Measurements from ENCODE around the gene INPP5A.

Gene INPP5A

GRCh38 chr10:132727411-132727810 is 189.8 kb downstream of the INPP5A start:
- no peak for DNase-seq
- no peaks in the 10 kb centered on the region for H3K9me3 ChIP-seq (ENCODE audit: control extremely low read depth in 1 of 5, control insufficient read depth in 4 of 5, insufficient read depth in 2 of 5, low read depth in 1 of 5, low read length in 4 of 5)
- ChIA-PET CTCF (interaction anchor here (0.5 kb wide), 1 partner anchor 421 kb away, joined by 3 read pairs; no protein-coding TSS in a partner anchor), POLR2A (no interaction called here)
- H3K27me3 ChIP-seq (replicated peaks in 2 of 5; ENCODE audit: control insufficient read depth in 4 of 5, insufficient read depth in 5 of 5, low read length in 4 of 5) = no peaks in the 10 kb centered on the region
- peaks cover 0 to 51% (median 29%) of the 10 kb centered on the region in 4 experiments for H3K36me3 ChIP-seq (ENCODE audit: control insufficient read depth in 4 of 4, insufficient read depth in 4 of 4, low read length in 3 of 4)
- H3K4me1 ChIP-seq (ENCODE audit: control extremely low read depth in 1 of 4, control insufficient read depth in 4 of 4, insufficient read depth in 4 of 4, low read length in 3 of 4) = no peaks in the 10 kb centered on the region
- no peak overlapping the region for H3K27ac ChIP-seq (ENCODE audit: insufficient read depth in 1 of 2, low read depth in 1 of 2, low read length in 2 of 2, poor library complexity in 1 of 2, severe bottlenecking in 2 of 2)
- 100% methylated on average over 5 of the region's 13 CpGs for WGBS (ENCODE audit: insufficient coverage)
- no peak overlapping the region for H3K4me3 ChIP-seq (ENCODE audit: control insufficient read depth in 1 of 7, extremely low read depth in 1 of 7, insufficient read depth in 4 of 7, low read depth in 2 of 7, low read length in 6 of 7)

- Histone ChIP-seq H3K9me3 (ENCODE audit: control extremely low read depth in 1 of 5, control insufficient read depth in 4 of 5, insufficient read depth in 2 of 5, low read depth in 1 of 5, low read length in 4 of 5) (no peaks in the 10 kb centered on the region), H3K36me3 (ENCODE audit: control insufficient read depth in 4 of 4, insufficient read depth in 4 of 4, low read length in 3 of 4) (peaks cover 0 to 53% (median 30%) of the 10 kb centered on the region in 4 experiments), H3K27me3 (replicated peaks in 2 of 5; ENCODE audit: control insufficient read depth in 4 of 5, insufficient read depth in 5 of 5, low read length in 4 of 5) (no peaks in the 10 kb centered on the region), H3K4me3 (ENCODE audit: control insufficient read depth in 1 of 7, extremely low read depth in 1 of 7, insufficient read depth in 4 of 7, low read depth in 2 of 7, low read length in 6 of 7) (no peak overlapping the region), H3K4me1 (ENCODE audit: control extremely low read depth in 1 of 4, control insufficient read depth in 4 of 4, insufficient read depth in 4 of 4, low read length in 3 of 4) (no peaks in the 10 kb centered on the region), H3K27ac (ENCODE audit: insufficient read depth in 1 of 2, low read depth in 1 of 2, low read length in 2 of 2, poor library complexity in 1 of 2, severe bottlenecking in 2 of 2) (no peak overlapping the region)
- CTCF ChIA-PET = no interaction called here
- WGBS (ENCODE audit: insufficient coverage) = over 99% methylated on average over 18 of the region's 19 CpGs
- POLR2A ChIA-PET = no interaction called here
- no peak for DNase-seq
Observed at GRCh38 chr10:132728321-132728720, 190.7 kb downstream of the INPP5A start.

GRCh38 chr10:132728741-132729140 is 191.2 kb downstream of the INPP5A start:
- CTCF ChIA-PET = no interaction called here
- no peak for DNase-seq
- Histone ChIP-seq H3K27ac (ENCODE audit: insufficient read depth in 1 of 2, low read depth in 1 of 2, low read length in 2 of 2, poor library complexity in 1 of 2, severe bottlenecking in 2 of 2) (no peak overlapping the region), H3K36me3 (ENCODE audit: control insufficient read depth in 4 of 4, insufficient read depth in 4 of 4, low read length in 3 of 4) (peaks cover 0 to 56% (median 32%) of the 10 kb centered on the region in 4 experiments), H3K4me1 (ENCODE audit: control extremely low read depth in 1 of 4, control insufficient read depth in 4 of 4, insufficient read depth in 4 of 4, low read length in 3 of 4) (no peaks in the 10 kb centered on the region), H3K4me3 (ENCODE audit: control insufficient read depth in 1 of 7, extremely low read depth in 1 of 7, insufficient read depth in 4 of 7, low read depth in 2 of 7, low read length in 6 of 7) (no peak overlapping the region), H3K27me3 (replicated peaks in 2 of 5; ENCODE audit: control insufficient read depth in 4 of 5, insufficient read depth in 5 of 5, low read length in 4 of 5) (no peaks in the 10 kb centered on the region), H3K9me3 (ENCODE audit: control extremely low read depth in 1 of 5, control insufficient read depth in 4 of 5, insufficient read depth in 2 of 5, low read depth in 1 of 5, low read length in 4 of 5) (no peaks in the 10 kb centered on the region)
- POLR2A ChIA-PET = no interaction called here
- WGBS (ENCODE audit: insufficient coverage) = over 99% methylated on average over 15 of the region's 22 CpGs

- H3K4me1 ChIP-seq (ENCODE audit: control extremely low read depth in 1 of 4, control insufficient read depth in 4 of 4, insufficient read depth in 4 of 4, low read length in 3 of 4) = no peaks in the 10 kb centered on the region
- H3K27ac ChIP-seq (ENCODE audit: insufficient read depth in 1 of 2, low read depth in 1 of 2, low read length in 2 of 2, poor library complexity in 1 of 2, severe bottlenecking in 2 of 2) = no peak overlapping the region
- H3K4me3 ChIP-seq (ENCODE audit: control insufficient read depth in 1 of 7, extremely low read depth in 1 of 7, insufficient read depth in 4 of 7, low read depth in 2 of 7, low read length in 6 of 7) = no peak overlapping the region
- no peak for DNase-seq
- 94% methylated on average over 29 of the region's 29 CpGs for WGBS (ENCODE audit: insufficient coverage)
- no peaks in the 10 kb centered on the region for H3K9me3 ChIP-seq (ENCODE audit: control extremely low read depth in 1 of 5, control insufficient read depth in 4 of 5, insufficient read depth in 2 of 5, low read depth in 1 of 5, low read length in 4 of 5)
- CTCF ChIA-PET = no interaction called here
- peaks cover 4 to 58% (median 32%) of the 10 kb centered on the region in 4 experiments for H3K36me3 ChIP-seq (ENCODE audit: control insufficient read depth in 4 of 4, insufficient read depth in 4 of 4, low read length in 3 of 4)
- no peaks in the 10 kb centered on the region for H3K27me3 ChIP-seq (replicated peaks in 2 of 5; ENCODE audit: control insufficient read depth in 4 of 5, insufficient read depth in 5 of 5, low read length in 4 of 5)
- POLR2A ChIA-PET = interaction anchor here (0.6 kb wide), 1 partner anchor 1165 kb away, joined by 3 read pairs; no protein-coding TSS in a partner anchor
Observed at GRCh38 chr10:132729810-132730572, 192.4 kb downstream of the INPP5A start.

- peaks cover 4 to 57% (median 30%) of the 10 kb centered on the region in 4 experiments for H3K36me3 ChIP-seq (ENCODE audit: control insufficient read depth in 4 of 4, insufficient read depth in 4 of 4, low read length in 3 of 4)
- H3K4me1 ChIP-seq (ENCODE audit: control extremely low read depth in 1 of 4, control insufficient read depth in 4 of 4, insufficient read depth in 4 of 4, low read length in 3 of 4) = no peaks in the 10 kb centered on the region
- DNase-seq = no peak
- POLR2A ChIA-PET = interaction anchor here (0.6 kb wide), 1 partner anchor 1166 kb away, joined by 3 read pairs; no protein-coding TSS in a partner anchor
- H3K27me3 ChIP-seq (replicated peaks in 2 of 5; ENCODE audit: control insufficient read depth in 4 of 5, insufficient read depth in 5 of 5, low read length in 4 of 5) = no peaks in the 10 kb centered on the region
- CTCF ChIA-PET = no interaction called here
- no peaks in the 10 kb centered on the region for H3K9me3 ChIP-seq (ENCODE audit: control extremely low read depth in 1 of 5, control insufficient read depth in 4 of 5, insufficient read depth in 2 of 5, low read depth in 1 of 5, low read length in 4 of 5)
- WGBS (ENCODE audit: insufficient coverage) = 96% methylated on average over 14 of the region's 15 CpGs
- no peak overlapping the region for H3K4me3 ChIP-seq (ENCODE audit: control insufficient read depth in 1 of 7, extremely low read depth in 1 of 7, insufficient read depth in 4 of 7, low read depth in 2 of 7, low read length in 6 of 7)
- H3K27ac ChIP-seq (ENCODE audit: insufficient read depth in 1 of 2, low read depth in 1 of 2, low read length in 2 of 2, poor library complexity in 1 of 2, severe bottlenecking in 2 of 2) = no peak overlapping the region
Observed at GRCh38 chr10:132730573-132730953, 193.0 kb downstream of the INPP5A start.

- Histone ChIP-seq H3K4me3 (ENCODE audit: control insufficient read depth in 1 of 7, extremely low read depth in 1 of 7, insufficient read depth in 4 of 7, low read depth in 2 of 7, low read length in 6 of 7) (no peak overlapping the region), H3K27ac (ENCODE audit: insufficient read depth in 1 of 2, low read depth in 1 of 2, low read length in 2 of 2, poor library complexity in 1 of 2, severe bottlenecking in 2 of 2) (no peak overlapping the region), H3K36me3 (ENCODE audit: control insufficient read depth in 4 of 4, insufficient read depth in 4 of 4, low read length in 3 of 4) (peaks cover 4 to 53% (median 26%) of the 10 kb centered on the region in 4 experiments), H3K27me3 (replicated peaks in 2 of 5; ENCODE audit: control insufficient read depth in 4 of 5, insufficient read depth in 5 of 5, low read length in 4 of 5) (no peaks in the 10 kb centered on the region), H3K4me1 (ENCODE audit: control extremely low read depth in 1 of 4, control insufficient read depth in 4 of 4, insufficient read depth in 4 of 4, low read length in 3 of 4) (no peaks in the 10 kb centered on the region), H3K9me3 (ENCODE audit: control extremely low read depth in 1 of 5, control insufficient read depth in 4 of 5, insufficient read depth in 2 of 5, low read depth in 1 of 5, low read length in 4 of 5) (no peaks in the 10 kb centered on the region)
- CTCF ChIA-PET = no interaction called here
- POLR2A ChIA-PET = no interaction called here
- DNase-seq = no peak
- 98% methylated on average over 19 of the region's 20 CpGs for WGBS (ENCODE audit: insufficient coverage)
Observed at GRCh38 chr10:132732518-132732917, 194.9 kb downstream of the INPP5A start.

- no peak for DNase-seq
- no peak overlapping the region for H3K27ac ChIP-seq (ENCODE audit: insufficient read depth in 1 of 2, low read depth in 1 of 2, low read length in 2 of 2, poor library complexity in 1 of 2, severe bottlenecking in 2 of 2)
- POLR2A ChIA-PET = no interaction called here
- H3K36me3 ChIP-seq (ENCODE audit: control insufficient read depth in 4 of 4, insufficient read depth in 4 of 4, low read length in 3 of 4) = peaks cover 4 to 44% (median 22%) of the 10 kb centered on the region in 4 experiments
- WGBS (ENCODE audit: insufficient coverage) = 98% methylated on average over 19 of the region's 19 CpGs
- no peaks in the 10 kb centered on the region for H3K4me1 ChIP-seq (ENCODE audit: control extremely low read depth in 1 of 4, control insufficient read depth in 4 of 4, insufficient read depth in 4 of 4, low read length in 3 of 4)
- no peaks in the 10 kb centered on the region for H3K9me3 ChIP-seq (ENCODE audit: control extremely low read depth in 1 of 5, control insufficient read depth in 4 of 5, insufficient read depth in 2 of 5, low read depth in 1 of 5, low read length in 4 of 5)
- CTCF ChIA-PET = no interaction called here
- no peak overlapping the region for H3K4me3 ChIP-seq (ENCODE audit: control insufficient read depth in 1 of 7, extremely low read depth in 1 of 7, insufficient read depth in 4 of 7, low read depth in 2 of 7, low read length in 6 of 7)
- H3K27me3 ChIP-seq (replicated peaks in 2 of 5; ENCODE audit: control insufficient read depth in 4 of 5, insufficient read depth in 5 of 5, low read length in 4 of 5) = no peaks in the 10 kb centered on the region
Observed at GRCh38 chr10:132733926-132734325, 196.3 kb downstream of the INPP5A start.

Measured in common myeloid progenitor, CD34-positive (primary cell).